GM19043 (cell line): ENCODE measurements around the gene SLC35G1.

Experiments used
- ATAC-seq: cut with Tn5 transposase; IDR thresholded peaks from one replicate; pipeline ENCODE4 v1.9.1; 2021; ENCODE audit warnings: low read depth; ENCODE audit not compliant: unreplicated experiment

SLC35G1 gene

DNA sequence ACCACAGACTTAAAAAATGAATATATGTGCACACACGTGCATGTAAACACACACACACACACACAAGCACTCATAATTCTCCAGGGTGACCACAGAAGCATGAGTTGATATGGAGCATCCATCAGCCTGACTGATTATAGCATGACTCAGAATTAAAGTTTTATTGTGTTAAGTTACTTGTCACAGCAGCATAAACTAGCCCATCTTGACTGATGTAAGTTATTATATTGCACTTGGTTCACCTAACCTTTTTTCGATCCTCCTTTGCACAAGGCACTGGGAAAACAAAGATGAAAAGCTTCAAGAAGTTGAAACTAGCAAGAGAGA lies 18.8 kb upstream of the SLC35G1 start:
- no peak for ATAC-seq

DNA sequence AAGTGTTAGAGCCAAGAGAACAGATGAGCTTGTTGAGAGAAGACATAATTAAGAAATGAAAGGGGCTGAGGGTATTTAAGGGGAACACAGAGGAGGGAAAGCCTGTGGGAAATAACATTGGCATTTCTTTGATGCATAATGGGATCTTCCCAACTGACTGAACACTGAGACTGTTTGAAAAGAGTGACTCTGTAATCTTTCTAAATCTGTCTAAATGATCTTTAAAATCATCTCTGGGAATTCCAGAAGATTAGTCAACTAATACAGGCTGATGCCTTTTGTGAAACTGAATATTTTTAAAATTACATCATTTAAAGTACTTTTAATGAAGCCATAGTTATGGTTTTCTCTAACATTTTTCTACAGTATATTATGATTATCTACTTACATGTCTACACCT lies 17.4 kb upstream of the SLC35G1 start:
- ATAC-seq: no peak

- ATAC-seq: no peak
Measured at GRCh38 chr10:93879273-93879672, 14.5 kb upstream of the SLC35G1 start.

- ATAC-seq: no peak
Measured at GRCh38 chr10:93894516-93895378, 969 bp downstream of the SLC35G1 start.

GRCh38 chr10:93897070-93897780 lies 3.4 kb downstream of the SLC35G1 start:
- ATAC-seq: no peak

GRCh38 chr10:93899109-93899508 lies 5.3 kb downstream of the SLC35G1 start:
- no peak for ATAC-seq

DNA sequence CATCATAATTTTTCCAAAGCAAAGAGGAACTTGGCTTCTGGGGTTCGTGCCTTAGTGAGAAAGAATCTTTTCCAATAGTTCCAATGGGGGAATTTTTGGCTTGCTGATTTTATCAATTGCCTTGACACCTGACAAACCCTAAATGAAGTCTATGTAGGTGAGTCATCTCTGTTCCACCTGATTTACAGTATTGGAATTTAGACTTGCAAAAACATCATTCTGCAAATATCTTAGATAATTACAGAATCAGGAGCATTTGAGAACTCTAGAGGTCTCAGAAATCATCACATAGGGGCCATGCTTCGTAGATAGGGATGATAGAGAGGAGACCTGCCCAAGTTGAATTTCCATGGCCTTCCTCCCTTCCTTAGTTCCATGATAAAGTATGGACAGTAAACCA lies 9.3 kb downstream of the SLC35G1 start:
- no peak for ATAC-seq

DNA sequence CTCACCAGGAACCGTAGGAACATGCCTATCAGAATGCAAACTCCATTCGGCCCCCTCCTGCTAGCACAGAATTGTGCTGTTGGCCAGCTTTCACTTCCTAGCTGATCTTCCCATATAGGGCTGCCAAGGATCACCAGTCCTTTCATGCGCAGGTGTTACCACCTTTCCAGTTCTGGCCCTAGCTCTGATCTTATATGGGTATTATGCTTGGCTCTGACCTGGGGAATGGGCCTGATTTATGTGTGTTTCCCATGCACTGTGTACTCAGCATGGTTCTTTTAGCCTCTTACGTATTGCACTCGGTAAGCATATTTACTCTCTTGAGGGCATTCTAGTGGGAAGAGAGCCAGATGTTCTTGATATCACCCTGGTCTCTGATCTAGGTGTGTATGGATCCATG lies 11.1 kb downstream of the SLC35G1 start:
- no peak for ATAC-seq

GRCh38 chr10:93907059-93907458 lies 13.3 kb downstream of the SLC35G1 start:
- no peak for ATAC-seq

GRCh38 chr10:93911866-93912265 lies 18.1 kb downstream of the SLC35G1 start:
- no peak for ATAC-seq

DNA sequence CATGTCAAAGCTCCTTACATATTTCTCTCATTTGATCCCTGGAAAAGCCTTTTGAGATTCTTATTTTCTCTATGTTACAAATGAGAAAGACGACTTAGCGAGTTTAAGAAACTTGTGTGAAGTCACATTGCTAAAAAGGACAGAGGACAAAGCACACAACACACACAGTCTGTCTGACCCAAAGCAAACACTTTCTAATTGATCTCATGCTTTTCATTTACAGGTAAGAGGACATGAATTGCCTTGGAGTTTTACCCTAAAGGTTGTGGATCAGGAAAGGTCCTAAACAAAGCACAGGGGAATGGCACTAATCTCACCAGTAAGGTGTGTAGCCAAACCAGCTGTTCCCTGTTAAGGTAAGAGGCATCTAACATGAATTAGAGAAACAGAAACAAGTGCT lies 18.7 kb downstream of the SLC35G1 start:
- ATAC-seq: no peak

DNA sequence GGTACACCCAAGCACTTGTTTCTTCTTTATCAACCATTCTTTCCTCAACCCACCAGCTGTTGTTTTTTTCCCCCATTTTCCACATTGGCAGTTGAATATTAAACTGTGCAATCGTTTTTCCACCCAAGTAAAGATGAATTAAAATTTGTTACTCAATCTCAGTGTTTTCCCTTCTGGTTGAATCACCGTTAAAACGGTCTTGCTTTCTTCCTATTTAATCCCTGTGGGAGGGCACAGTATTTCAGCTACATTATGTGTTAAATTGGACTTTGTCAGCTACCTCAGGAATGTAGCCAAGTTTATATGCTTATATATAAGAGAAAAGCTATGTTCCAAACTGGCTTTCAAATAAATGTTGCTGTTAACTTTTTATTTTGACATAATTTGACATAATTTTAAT lies 19.9 kb downstream of the SLC35G1 start:
- ATAC-seq: no peak

DNA sequence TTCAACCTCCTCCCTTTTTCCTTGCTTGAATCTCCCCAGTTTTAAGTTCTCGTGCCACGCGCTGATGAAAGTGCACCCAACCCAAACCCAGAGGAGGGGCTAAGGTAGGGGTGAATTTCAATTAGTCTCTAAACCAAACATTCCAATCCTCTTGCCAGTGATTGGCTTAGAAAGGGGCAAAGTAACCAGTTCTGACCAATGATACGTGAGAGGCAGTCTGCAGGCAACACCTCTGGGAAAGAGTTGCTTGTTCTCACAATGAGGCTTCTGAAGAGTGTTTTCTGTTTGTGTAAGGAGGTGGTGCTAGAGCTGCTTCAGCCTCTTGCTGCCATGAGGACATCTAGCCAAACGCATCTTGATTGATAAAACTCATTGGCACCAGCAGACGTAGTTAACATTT lies 21.8 kb downstream of the SLC35G1 start:
- no peak for ATAC-seq

DNA sequence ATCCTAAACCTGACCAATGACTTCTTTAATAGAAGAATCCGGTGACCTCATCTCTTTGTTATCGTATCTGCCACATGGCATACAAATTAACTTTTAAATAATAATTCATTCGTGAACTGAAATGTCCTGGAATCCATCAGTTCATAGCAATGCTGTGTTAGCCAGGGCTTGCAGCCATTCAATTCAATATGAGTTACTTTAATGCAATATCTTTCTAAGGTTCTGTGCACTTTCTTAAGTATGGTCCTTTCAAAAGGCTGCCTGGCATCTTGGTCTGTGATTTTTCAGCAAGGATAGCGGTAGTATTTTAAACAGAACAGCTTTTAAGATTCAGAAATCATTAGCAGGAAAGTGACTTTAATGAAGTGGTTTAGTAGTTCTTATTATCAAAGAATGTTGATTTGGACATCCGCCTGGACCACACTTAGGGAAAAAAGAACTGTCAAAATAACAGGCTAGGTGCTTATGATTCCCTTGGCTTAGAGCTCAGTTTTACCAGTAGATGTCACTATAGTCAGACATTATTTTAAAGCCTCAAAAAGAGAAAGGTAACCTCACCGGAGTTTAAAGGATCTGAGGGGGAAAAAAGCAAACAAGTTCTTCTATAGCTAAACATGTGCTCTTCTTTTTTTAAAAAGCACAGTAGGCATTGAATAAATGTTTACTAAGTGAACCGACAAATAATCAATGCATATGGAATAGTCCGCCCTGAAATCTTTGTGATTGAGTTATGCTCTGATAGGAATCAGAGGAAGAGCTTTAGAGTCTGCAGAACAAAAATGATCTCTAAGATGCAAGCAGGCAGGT lies 22.7 kb downstream of the SLC35G1 start:
- no peak for ATAC-seq

- no peak for ATAC-seq
Measured at GRCh38 chr10:93917064-93917391, 23.2 kb downstream of the SLC35G1 start.

- ATAC-seq: no peak
Measured at GRCh38 chr10:93917821-93918220, 24.0 kb downstream of the SLC35G1 start.

DNA sequence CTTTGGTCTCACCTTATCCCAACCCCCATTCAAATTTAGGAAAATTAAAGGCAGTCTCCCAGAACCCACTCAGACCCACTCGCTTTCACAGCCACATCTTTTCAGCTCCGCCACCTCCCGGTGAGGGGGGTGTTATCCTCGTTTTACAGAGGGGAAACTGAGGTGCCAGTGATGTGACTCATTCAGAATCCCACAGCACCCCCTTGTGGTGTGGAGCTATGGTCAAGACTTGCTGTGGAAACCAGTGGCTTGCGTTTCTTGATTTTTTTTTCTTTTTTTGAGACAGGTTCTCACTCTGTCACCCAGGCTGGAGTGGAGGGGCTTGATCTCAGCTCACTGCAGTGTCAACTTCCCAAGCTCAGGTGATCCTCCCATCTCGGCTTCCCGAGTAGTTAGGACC lies 27.6 kb downstream of the SLC35G1 start:
- no peak for ATAC-seq

- ATAC-seq: no peak
Measured at GRCh38 chr10:93926613-93927012, 32.8 kb downstream of the SLC35G1 start.

DNA sequence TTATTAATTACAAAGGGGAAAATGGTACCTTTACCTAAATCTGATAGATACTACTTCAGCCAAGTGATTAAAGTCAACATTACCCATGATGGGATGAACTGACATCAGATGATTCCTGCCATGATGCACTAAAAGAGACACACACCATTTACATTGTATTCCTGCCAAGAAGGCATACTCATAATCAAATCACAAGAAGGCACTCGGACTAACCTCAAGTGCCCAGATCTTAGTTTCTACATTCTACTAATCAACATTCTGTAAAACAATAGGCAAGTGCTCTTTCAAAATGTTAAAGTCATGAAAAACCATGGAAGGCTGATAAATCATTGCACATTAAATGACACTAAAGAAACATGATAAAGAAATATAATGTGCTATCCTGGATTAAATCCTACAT lies 44.4 kb downstream of the SLC35G1 start:
- ATAC-seq: no peak

DNA sequence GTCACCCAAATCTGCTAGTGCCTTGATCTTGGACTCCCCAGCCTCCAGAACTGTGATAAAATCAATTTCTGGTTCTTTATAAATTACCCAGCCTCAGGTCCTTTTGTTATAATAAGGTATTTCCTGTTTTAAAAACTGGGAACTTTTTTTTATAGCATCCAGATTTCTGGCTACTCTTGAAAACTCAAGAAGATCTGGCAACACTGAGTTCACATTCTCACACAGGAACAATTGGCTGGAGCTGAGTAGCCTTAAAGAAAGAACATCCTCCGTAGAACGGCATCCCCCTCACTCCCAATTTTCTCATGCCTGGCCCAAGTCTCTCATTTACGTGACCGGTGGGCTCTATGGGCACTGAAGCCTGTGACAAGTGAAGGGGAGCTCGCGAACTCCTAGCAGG lies 47.1 kb downstream of the SLC35G1 start:
- no peak for ATAC-seq

DNA sequence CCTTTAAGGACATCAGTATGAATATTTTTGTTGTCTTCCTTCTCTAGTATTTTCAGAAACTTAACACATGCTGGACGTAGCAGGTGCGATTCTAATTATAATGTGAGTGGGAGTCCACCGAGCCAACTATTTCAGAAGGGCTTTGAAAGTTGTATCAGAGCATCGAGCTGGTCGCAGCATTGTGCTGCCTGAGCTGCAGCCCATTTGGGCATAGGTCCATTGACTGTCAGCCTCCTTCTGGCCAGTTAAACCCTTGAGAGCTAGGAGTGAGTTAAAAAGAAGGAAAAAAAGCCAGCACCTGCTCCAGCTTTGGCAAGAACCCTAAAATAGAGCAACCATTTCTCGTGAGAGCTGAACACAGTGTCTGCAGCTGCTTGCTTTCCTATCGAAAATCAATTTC lies 47.8 kb downstream of the SLC35G1 start:
- no peak for ATAC-seq

- ATAC-seq: no peak
Measured at GRCh38 chr10:93945819-93946218, 52.0 kb downstream of the SLC35G1 start.
